Spinal cord (tissue), 10 donors: Measurements from ENCODE around the gene INHBE. TPM values are rescaled to one million over a fixed set of nuclear protein-coding genes. Genes with fewer than 3 reads are reported as not detected.
"Not testable (repeated sequence)": the region's sequence is repeated elsewhere in the genome, so short reads cannot be mapped to it uniquely, and the experiment has no call there.

Source experiments
- DNase-seq, 6 donors: peaks; one replicate each; pipeline versions ENCODE4 v3.0.0 to v3.0.0-alpha.2; 2013 to 2015; ENCODE audit warnings: low spot score in 6 of 6, low read depth in 4 of 6
- H3K27ac ChIP-seq: one replicate; pipeline ENCODE4 v1.5.1; 2013; ENCODE audit warnings: low read depth, low read length, control low read depth
- H3K27me3 ChIP-seq: one replicate; pipeline ENCODE4 v1.6.1; 2013; ENCODE audit warnings: low read length; ENCODE audit not compliant: control insufficient read depth, insufficient read depth
- H3K36me3 ChIP-seq: one replicate; pipeline ENCODE4 v1.6.1; 2013; ENCODE audit warnings: low read length; ENCODE audit not compliant: control insufficient read depth, insufficient read depth
- H3K4me1 ChIP-seq: one replicate; pipeline ENCODE4 v1.6.1; 2013; ENCODE audit warnings: low read length; ENCODE audit not compliant: control insufficient read depth, insufficient read depth
- H3K4me3 ChIP-seq: one replicate; pipeline ENCODE4 v1.5.1; 2013; ENCODE audit warnings: low read depth, low read length, control low read depth
- H3K9me3 ChIP-seq: one replicate; pipeline ENCODE4 v1.6.1; 2013; ENCODE audit warnings: low read length; ENCODE audit not compliant: control insufficient read depth, insufficient read depth
- WGBS: methylation state at CpG from one replicate; pipeline ENCODE4 v1.1.5; 2013; ENCODE audit warnings: missing lambda C conversion rate; ENCODE audit not compliant: insufficient coverage; 5-methylcytosine and 5-hydroxymethylcytosine counted together
- polyA plus RNA-seq, 2 donors: library from polyadenylated mRNA; unstranded; fragments of 120-200 nt; gene quantifications; one replicate each; pipeline ENCODE4 v1.2.1, GENCODE V29; 2013; ENCODE audit not compliant: insufficient read length in 2 of 2
- total RNA-seq, 2 donors: library from RNA; depleted of rRNA in 1 of 2; stranded (reverse); fragments of 120-200 nt in 1 of 2; fragments of >200 nt in 1 of 2; gene quantifications; one replicate each; pipeline versions ENCODE4 v1.2.3 to v1.2.4, GENCODE V29; 2013 to 2014
- donor health status: healthy.

INHBE gene
- total and polyA plus RNA-seq, 4 donors, result 0.23 to 0.51 TPM; not detected in 2

GRCh38 chr12:57439762-57440266 lies 15.3 kb upstream of the INHBE start:
- DNase-seq, result no peak
- no peaks in the 10 kb centered on the region for H3K27me3 ChIP-seq
- WGBS, result no CpG with 5 or more reads among the region's 4 CpGs
- no peaks in the 10 kb centered on the region for H3K4me1 ChIP-seq
- no peaks in the 10 kb centered on the region for H3K9me3 ChIP-seq
- H3K4me3 ChIP-seq, result no peak overlapping the region
- H3K27ac ChIP-seq, result no peak overlapping the region
- no peaks in the 10 kb centered on the region for H3K36me3 ChIP-seq

- not testable (repeated sequence) for H3K4me1 ChIP-seq, H3K9me3 ChIP-seq, H3K4me3 ChIP-seq, H3K27me3 ChIP-seq, H3K27ac ChIP-seq, H3K36me3 ChIP-seq, DNase-seq
- WGBS, result no CpG with 5 or more reads among the region's 2 CpGs
Measured at GRCh38 chr12:57441393-57441792, 13.7 kb upstream of the INHBE start.

- Histone ChIP-seq H3K27ac (no peak overlapping the region), H3K27me3 (no peaks in the 10 kb centered on the region), H3K4me3 (no peak overlapping the region), H3K9me3 (no peaks in the 10 kb centered on the region), H3K4me1 (no peaks in the 10 kb centered on the region), H3K36me3 (no peaks in the 10 kb centered on the region)
- DNase-seq, result no peak
- WGBS, result no CpG with 5 or more reads among the region's 1 CpG
Measured at GRCh38 chr12:57441846-57442427, 13.2 kb upstream of the INHBE start.

GRCh38 chr12:57444337-57444736 lies 10.8 kb upstream of the INHBE start:
- DNase-seq, H3K36me3 ChIP-seq, H3K4me1 ChIP-seq, H3K9me3 ChIP-seq, H3K27me3 ChIP-seq, H3K4me3 ChIP-seq, H3K27ac ChIP-seq: not testable (repeated sequence)
- WGBS, result 100% methylated on average over 1 of the region's 6 CpGs

GRCh38 chr12:57444744-57445143 lies 10.4 kb upstream of the INHBE start:
- H3K4me3 ChIP-seq, result no peak overlapping the region
- DNase-seq, result no peak
- 76% methylated on average over 3 of the region's 5 CpGs for WGBS

GRCh38 chr12:57446292-57446960 lies 8.7 kb upstream of the INHBE start:
- H3K27ac ChIP-seq, result no peak overlapping the region
- WGBS, result 94% methylated on average over 4 of the region's 6 CpGs
- no peaks in the 10 kb centered on the region for H3K27me3 ChIP-seq
- H3K4me1 ChIP-seq, result no peaks in the 10 kb centered on the region
- H3K4me3 ChIP-seq, result no peak overlapping the region
- no peak for DNase-seq
- H3K9me3 ChIP-seq, result no peaks in the 10 kb centered on the region
- H3K36me3 ChIP-seq, result no peaks in the 10 kb centered on the region

More at GRCh38 chr12:57444744-57445143, 10.4 kb upstream of the INHBE start:
- Histone ChIP-seq H3K9me3 (no peaks in the 10 kb centered on the region), H3K27me3 (no peaks in the 10 kb centered on the region), H3K4me1 (no peaks in the 10 kb centered on the region), H3K27ac (no peak overlapping the region), H3K36me3 (no peaks in the 10 kb centered on the region)

- Histone ChIP-seq H3K27me3 (no peaks in the 10 kb centered on the region), H3K4me1 (peaks cover 4% of the 10 kb centered on the region), H3K36me3 (no peaks in the 10 kb centered on the region), H3K27ac (no peak overlapping the region), H3K9me3 (no peaks in the 10 kb centered on the region), H3K4me3 (no peak overlapping the region)
- WGBS, result no CpG with 5 or more reads among the region's 2 CpGs
- DNase-seq, result no peak
Measured at GRCh38 chr12:57448669-57449068, 6.4 kb upstream of the INHBE start.

- no peak for DNase-seq
- H3K36me3 ChIP-seq, result no peaks in the 10 kb centered on the region
- 96% methylated on average over 7 of the region's 7 CpGs for WGBS
- H3K27me3 ChIP-seq, result no peaks in the 10 kb centered on the region
- H3K4me3 ChIP-seq, result no peak overlapping the region
- H3K9me3 ChIP-seq, result no peaks in the 10 kb centered on the region
- H3K4me1 ChIP-seq, result peaks cover 4% of the 10 kb centered on the region
- no peak overlapping the region for H3K27ac ChIP-seq
Measured at GRCh38 chr12:57449375-57449774, 5.7 kb upstream of the INHBE start.

GRCh38 chr12:57450057-57450456 lies 5.0 kb upstream of the INHBE start:
- H3K9me3 ChIP-seq, result no peaks in the 10 kb centered on the region
- WGBS, result 95% methylated on average over 2 of the region's 3 CpGs
- H3K4me1 ChIP-seq, result peaks cover 4% of the 10 kb centered on the region
- H3K27me3 ChIP-seq, result no peaks in the 10 kb centered on the region
- no peaks in the 10 kb centered on the region for H3K36me3 ChIP-seq
- no peak overlapping the region for H3K4me3 ChIP-seq
- H3K27ac ChIP-seq, result no peak overlapping the region
- no peak for DNase-seq

- Histone ChIP-seq H3K4me3 (no peak overlapping the region), H3K27me3 (peaks cover 3% of the 10 kb centered on the region), H3K27ac (no peak overlapping the region), H3K4me1 (peaks cover 11% of the 10 kb centered on the region), H3K9me3 (no peaks in the 10 kb centered on the region), H3K36me3 (no peaks in the 10 kb centered on the region)
- no peak for DNase-seq
- WGBS, result 83% methylated on average over 4 of the region's 6 CpGs
Measured at GRCh38 chr12:57451233-57451778, 3.8 kb upstream of the INHBE start.
